Inflammatory macrophage (primary cell): ENCODE measurements around the gene OR4N2.
"Not testable (repeated sequence)": the region's sequence is repeated elsewhere in the genome, so short reads cannot be mapped to it uniquely, and the experiment has no call there.

ENCODE experiments used
- DNase-seq, 2 donors: peaks; one replicate each; pipeline ENCODE4 v3.0.0-alpha.2; 2020 to 2022

OR4N2 gene

GRCh38 chr14:19834203-19834848, 30.8 kb downstream of the OR4N2 start:
- DNase-seq, result not testable (repeated sequence)

GRCh38 chr14:19838433-19838832, 34.9 kb downstream of the OR4N2 start:
- DNase-seq, result no peak

GRCh38 chr14:19851365-19851764, 47.8 kb downstream of the OR4N2 start:
- no peak for DNase-seq

GRCh38 chr14:19866061-19866669, 62.6 kb downstream of the OR4N2 start:
- DNase-seq, result not testable (repeated sequence)

- no peak for DNase-seq
These were observed 69.6 kb downstream of the OR4N2 start for GRCh38 chr14:19873178-19873577.

- no peak for DNase-seq
These were observed 71.3 kb downstream of the OR4N2 start, which contains the start of gene OR4K2 for GRCh38 chr14:19874842-19875241. OR4K2 (plus strand) TSS chr14:19875142; CDS start chr14:19876268, 1,126 bp downstream.

GRCh38 chr14:19878029-19878642, 74.6 kb downstream of the OR4N2 start:
- DNase-seq, result peak in 1 of 2 donors; percentile 39
